B cell (primary cell): Measurements from ENCODE around the gene SCN2B. TPM values are rescaled to one million over a fixed set of nuclear protein-coding genes. Genes with fewer than 3 reads are reported as not detected.

Experiments
- ATAC-seq: fragments of 200-7000 bp; cut with Tn5 transposase; one replicate; pipeline ENCODE4 v1.10.0; 2021; ENCODE audit warnings: low read depth, mild to moderate bottlenecking, moderate number of reproducible peaks, moderate library complexity
- CTCF ChIA-PET: fragments of 350-600 bp; sonication (Branson Sonifier 250); formaldehyde crosslinking; loops from one replicate; lab custom pipeline; 2021; ENCODE audit warnings: antibody characterized with exemption, inconsistent platforms; lab: Charles Lee
- POLR2A ChIA-PET: fragments of 350-600 bp; sonication (Branson Sonifier 250); formaldehyde crosslinking; loops from one replicate; lab custom pipeline; 2021; ENCODE audit warnings: antibody characterized with exemption; lab: Charles Lee
- DNase-seq: peaks from one replicate; pipeline ENCODE4 v3.0.0; 2013
- H2AFZ ChIP-seq: 2 replicates; pipeline ENCODE4 v1.6.1; 2012; ENCODE audit warnings: mild to moderate bottlenecking, low read depth, low read length; ENCODE audit not compliant: insufficient read depth, poor library complexity, severe bottlenecking
- H3K27ac ChIP-seq, 2 donors: 1 replicate in 1 of 2; 2 replicates in 1 of 2; pipeline ENCODE4 v1.5.1; 2012 to 2013; ENCODE audit warnings: low read length in 2 of 2, mild to moderate bottlenecking in 2 of 2, moderate library complexity in 1 of 2
- H3K27me3 ChIP-seq, 4 experiments: fragments of 200-600 bp in 1 of 4; sonication (generic) in 1 of 4; replicated peaks in 1 of 4; 1 replicate in 2 of 4; 2 replicates in 2 of 4; pipeline versions ENCODE4 v1.6.1 to v1.7.0; 2013 to 2016; ENCODE audit warnings: low read length in 3 of 4, mild to moderate bottlenecking in 2 of 4, mixed read lengths in 1 of 4, moderate library complexity in 1 of 4; ENCODE audit not compliant: insufficient read depth in 4 of 4, control insufficient read depth in 3 of 4; ENCODE audit errors: control extremely low read depth in 1 of 4
- H3K36me3 ChIP-seq, 2 experiments: replicated peaks in 1 of 2; 1 replicate in 1 of 2; 2 replicates in 1 of 2; pipeline versions ENCODE4 v1.6.1 to v1.7.1; 2013; ENCODE audit warnings: low read length in 1 of 2; ENCODE audit not compliant: insufficient read depth in 2 of 2, control insufficient read depth in 1 of 2; ENCODE audit errors: control extremely low read depth in 1 of 2, extremely low read depth in 1 of 2
- H3K4me1 ChIP-seq, 2 donors: fragments of 200-600 bp in 1 of 2; sonication (generic) in 1 of 2; 1 replicate in 1 of 2; 2 replicates in 1 of 2; pipeline versions ENCODE4 v1.5.1 to v1.6.1; 2013 to 2017; ENCODE audit warnings: low read length in 2 of 2; ENCODE audit not compliant: control insufficient read depth in 2 of 2, insufficient read depth in 2 of 2
- H3K4me2 ChIP-seq: replicated peaks from 2 replicates; pipeline ENCODE3; 2012; ENCODE audit warnings: mild to moderate bottlenecking, low read depth, low read length; ENCODE audit not compliant: poor library complexity, severe bottlenecking
- H3K4me3 ChIP-seq, 5 experiments: fragments of 200-600 bp in 1 of 5; sonication (generic) in 1 of 5; 1 replicate in 3 of 5; 2 replicates in 2 of 5; pipeline versions ENCODE4 v1.5.1 to v1.7.0; 2011 to 2016; ENCODE audit warnings: low read length in 4 of 5, mild to moderate bottlenecking in 4 of 5, low read depth in 2 of 5, control low read depth in 1 of 5, moderate library complexity in 1 of 5; ENCODE audit not compliant: insufficient read depth in 1 of 5; ENCODE audit errors: control extremely low read depth in 1 of 5, extremely low read depth in 1 of 5
- H3K79me2 ChIP-seq: fragments of 200-600 bp; sonication (generic); one replicate; pipeline ENCODE4 v1.6.0; 2016; ENCODE audit warnings: low read length; ENCODE audit not compliant: control insufficient read depth, insufficient read depth
- H3K9ac ChIP-seq: fragments of 200-600 bp; sonication (generic); 2 replicates; pipeline ENCODE4 v1.6.1; 2017; ENCODE audit warnings: mild to moderate bottlenecking, low read length, moderate library complexity
- H3K9me3 ChIP-seq, 3 donors: one replicate each; pipeline versions ENCODE4 v1.6.1 to v1.7.1; 2013; ENCODE audit warnings: low read length in 2 of 3; ENCODE audit not compliant: control insufficient read depth in 2 of 3, insufficient read depth in 1 of 3; ENCODE audit errors: control extremely low read depth in 1 of 3
- H4K20me1 ChIP-seq: 2 replicates; pipeline ENCODE4 v1.6.0; 2012; ENCODE audit warnings: mild to moderate bottlenecking, low read length; ENCODE audit not compliant: insufficient read depth, control insufficient read depth, poor library complexity, severe bottlenecking
- H3K27ac Mint-ChIP-seq: one replicate; pipeline ENCODE4 v1.8.0; 2021; ENCODE audit warnings: mixed read lengths
- H3K27me3 Mint-ChIP-seq: one replicate; pipeline ENCODE4 v1.8.0; 2021; ENCODE audit warnings: mixed read lengths
- H3K4me1 Mint-ChIP-seq: one replicate; pipeline ENCODE4 v1.8.0; 2021; ENCODE audit warnings: mixed read lengths
- H3K4me3 Mint-ChIP-seq: one replicate; pipeline ENCODE4 v1.8.0; 2021; ENCODE audit warnings: mixed read lengths
- H3K9me3 Mint-ChIP-seq: one replicate; pipeline ENCODE4 v1.8.0; 2022; ENCODE audit warnings: mixed read lengths; ENCODE audit not compliant: insufficient read depth
- EZH2 ChIP-seq: IDR thresholded peaks from 2 replicates; pipeline ENCODE4 v1.6.1; 2012; ENCODE audit warnings: borderline replicate concordance, low read depth, mild to moderate bottlenecking, moderate library complexity, low read length; ENCODE audit not compliant: insufficient read depth, poor library complexity, severe bottlenecking
- WGBS: methylation state at CpG from one replicate; pipeline ENCODE4 v1.1.5; 2013; ENCODE audit warnings: missing lambda C conversion rate; ENCODE audit not compliant: insufficient coverage; 5-methylcytosine and 5-hydroxymethylcytosine counted together
- intact Hi-C: fragments of 100-400 bp; cut with micrococcal nuclease; formaldehyde crosslinking; loops from one replicate; pipeline ENCODE4 v1.10.0; 2022
- polyA plus RNA-seq: library from polyadenylated mRNA; depleted of rRNA; stranded (reverse); fragments of >200 nt; gene quantifications from 2 replicates; pipeline ENCODE4 v1.2.3, GENCODE V29; 2012
- total RNA-seq, 2 donors: library from RNA; stranded (reverse); fragments of 120-200 nt in 1 of 2; gene quantifications; 1 replicate in 1 of 2; 2 replicates in 1 of 2; pipeline versions ENCODE4 v1.2.3 to v1.2.4, GENCODE V29; 2013 to 2022
- TF ChIP-seq, protein P1 (sequence below): fragments of 200-600 bp; IDR thresholded peaks from one replicate; pipeline ENCODE4 v1.8.0; 2022; ENCODE audit warnings: antibody characterized with exemption, mild to moderate bottlenecking

Gene SCN2B
- total and polyA plus RNA-seq, 2 donors (not counting 1 experiment from before 2014, with no cell fraction given): not detected

DNA sequence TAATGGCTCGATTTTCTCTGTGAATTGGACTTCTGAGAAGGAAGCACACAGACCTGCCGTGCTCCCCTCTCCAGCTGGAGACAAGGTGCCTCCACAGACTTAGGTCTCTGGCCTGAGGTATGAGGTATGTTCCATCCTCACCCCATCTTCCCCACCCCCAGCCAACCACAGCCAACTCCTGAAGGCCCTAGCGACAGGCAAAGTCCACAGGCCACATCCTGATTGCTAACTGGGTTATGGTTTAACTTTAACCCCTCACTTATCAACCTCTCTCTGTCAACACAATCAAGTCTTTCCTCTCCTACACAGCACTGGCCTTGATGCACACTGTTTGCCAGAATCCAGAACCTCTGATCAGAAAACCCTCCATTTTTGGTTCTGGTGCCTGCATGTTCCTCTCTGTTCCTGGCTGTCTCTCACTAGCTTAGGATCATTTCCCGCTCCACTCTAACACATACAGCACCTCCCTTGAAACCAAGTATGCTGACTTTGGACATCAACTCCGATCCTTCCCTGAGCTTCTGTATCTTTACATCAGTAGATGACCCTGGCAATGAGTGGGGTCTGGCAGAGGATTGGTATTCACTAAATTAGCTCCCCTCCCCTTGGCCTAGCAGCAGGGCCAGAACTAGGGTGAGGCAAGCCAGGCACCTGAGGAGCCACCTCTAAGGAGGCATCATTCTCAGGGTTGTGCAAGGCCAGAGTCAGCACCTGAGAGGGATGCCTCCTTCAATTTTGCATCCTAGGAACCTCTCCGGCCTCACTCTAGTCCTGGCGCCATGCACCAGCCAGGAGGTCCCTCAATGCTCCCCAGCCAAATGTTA is 26.4 kb upstream of the SCN2B start:
- Mint-ChIP-seq H3K4me1 (peaks cover 11% of the 10 kb centered on the region), H3K9me3 (no peaks in the 10 kb centered on the region), H3K27me3 (peaks cover 8% of the 10 kb centered on the region), H3K27ac (no peak overlapping the region), H3K4me3 (no peak overlapping the region)
- no peaks in the 10 kb centered on the region for H3K79me2 ChIP-seq
- no peaks in the 10 kb centered on the region for H4K20me1 ChIP-seq
- H3K27me3 ChIP-seq: peaks cover 0 to 6% (median under 1%) of the 10 kb centered on the region in 4 experiments
- H3K4me2 ChIP-seq: no peak overlapping the region
- H3K36me3 ChIP-seq: no peaks in the 10 kb centered on the region
- no peak overlapping the region for H2AFZ ChIP-seq
- H3K4me1 ChIP-seq: peaks cover 10 to 14% of the 10 kb centered on the region in 2 donors
- no peak for TF ChIP-seq EZH2
- TF ChIP-seq, protein P1, sequence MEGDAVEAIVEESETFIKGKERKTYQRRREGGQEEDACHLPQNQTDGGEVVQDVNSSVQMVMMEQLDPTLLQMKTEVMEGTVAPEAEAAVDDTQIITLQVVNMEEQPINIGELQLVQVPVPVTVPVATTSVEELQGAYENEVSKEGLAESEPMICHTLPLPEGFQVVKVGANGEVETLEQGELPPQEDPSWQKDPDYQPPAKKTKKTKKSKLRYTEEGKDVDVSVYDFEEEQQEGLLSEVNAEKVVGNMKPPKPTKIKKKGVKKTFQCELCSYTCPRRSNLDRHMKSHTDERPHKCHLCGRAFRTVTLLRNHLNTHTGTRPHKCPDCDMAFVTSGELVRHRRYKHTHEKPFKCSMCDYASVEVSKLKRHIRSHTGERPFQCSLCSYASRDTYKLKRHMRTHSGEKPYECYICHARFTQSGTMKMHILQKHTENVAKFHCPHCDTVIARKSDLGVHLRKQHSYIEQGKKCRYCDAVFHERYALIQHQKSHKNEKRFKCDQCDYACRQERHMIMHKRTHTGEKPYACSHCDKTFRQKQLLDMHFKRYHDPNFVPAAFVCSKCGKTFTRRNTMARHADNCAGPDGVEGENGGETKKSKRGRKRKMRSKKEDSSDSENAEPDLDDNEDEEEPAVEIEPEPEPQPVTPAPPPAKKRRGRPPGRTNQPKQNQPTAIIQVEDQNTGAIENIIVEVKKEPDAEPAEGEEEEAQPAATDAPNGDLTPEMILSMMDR: no peak
- DNase-seq: no peak
- CTCF ChIA-PET: interaction anchor here (0.7 to 2.6 kb wide), 9 partner anchors 11 to 150 kb away, joined by 3 to 9 read pairs (median 6); no protein-coding TSS in a partner anchor
- H3K9ac ChIP-seq: no peak overlapping the region
- H3K27ac ChIP-seq: no peak overlapping the region
- no peak overlapping the region for H3K4me3 ChIP-seq
- no peak for ATAC-seq
- POLR2A ChIA-PET: interaction anchor here (0.7 to 1.1 kb wide), 2 partner anchors 9 to 14 kb away, joined by 3 read pairs; no protein-coding TSS in a partner anchor
- intact Hi-C loops: no loop called here
- no peaks in the 10 kb centered on the region for H3K9me3 ChIP-seq
- WGBS: 69% methylated on average over 4 of the region's 7 CpGs

DNA sequence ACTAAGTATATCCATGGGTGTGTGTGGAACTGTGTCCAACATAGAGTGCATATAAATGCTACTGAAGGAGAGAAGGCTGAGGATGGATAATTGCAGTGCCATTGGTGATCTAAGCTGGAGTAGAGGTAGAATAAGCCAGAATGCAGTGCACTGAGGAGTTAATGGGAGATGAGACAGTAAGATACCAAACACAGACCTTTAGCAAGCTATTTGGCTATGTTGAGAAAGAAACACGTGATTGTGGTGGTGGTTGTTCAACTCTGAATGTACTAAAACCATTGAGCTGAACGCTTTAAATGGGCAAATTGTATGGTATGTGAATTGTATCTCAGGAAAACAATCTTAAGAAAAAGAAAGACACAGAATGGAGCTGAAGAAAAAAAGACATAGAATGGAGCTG is 25.5 kb upstream of the SCN2B start:
- Histone ChIP-seq H3K79me2 (no peaks in the 10 kb centered on the region), H3K4me2 (no peak overlapping the region), H3K9ac (no peak overlapping the region), H4K20me1 (no peaks in the 10 kb centered on the region), H2AFZ (no peak overlapping the region), H3K9me3 (no peaks in the 10 kb centered on the region), H3K4me1 (peaks cover 10 to 14% of the 10 kb centered on the region in 2 donors), H3K36me3 (no peaks in the 10 kb centered on the region), H3K27ac (no peak overlapping the region), H3K4me3 (no peak overlapping the region), H3K27me3 (peaks cover 0 to 10% (median 2%) of the 10 kb centered on the region in 4 experiments)
- intact Hi-C loops: no loop called here
- ATAC-seq (no peak), DNase-seq (no peak)
- Mint-ChIP-seq H3K27ac (no peak overlapping the region), H3K4me3 (no peak overlapping the region), H3K4me1 (peaks cover 11% of the 10 kb centered on the region), H3K9me3 (no peaks in the 10 kb centered on the region), H3K27me3 (peaks cover 3% of the 10 kb centered on the region)
- TF ChIP-seq EZH2: no peak
- WGBS: 93% methylated on average over 2 of the region's 2 CpGs
- POLR2A ChIA-PET: no interaction called here
- CTCF ChIA-PET: interaction anchor here (0.7 to 2.6 kb wide), 9 partner anchors 12 to 151 kb away, joined by 3 to 9 read pairs (median 6); no protein-coding TSS in a partner anchor
